Thymus (tissue), 11 donors: ENCODE measurements around the gene DRAXIN. TPM values are rescaled to one million over a fixed set of nuclear protein-coding genes. Genes with fewer than 3 reads are reported as not detected.

ENCODE experiments used
- DNase-seq, 9 donors: peaks; one replicate each; pipeline ENCODE4 v3.0.0-alpha.2; 2013; ENCODE audit warnings: low spot score in 9 of 9, low read depth in 6 of 9, missing footprints in 1 of 9
- H3K27ac ChIP-seq, 2 donors: one replicate each; pipeline ENCODE4 v1.5.1; 2013; ENCODE audit warnings: control low read depth in 1 of 2, low read depth in 1 of 2, low read length in 1 of 2, mild to moderate bottlenecking in 1 of 2, moderate library complexity in 1 of 2
- H3K27me3 ChIP-seq, 2 donors: one replicate each; pipeline ENCODE4 v1.5.1; 2013; ENCODE audit warnings: low read length in 1 of 2; ENCODE audit not compliant: control insufficient read depth in 2 of 2, insufficient read depth in 1 of 2
- H3K36me3 ChIP-seq, 2 donors: one replicate each; pipeline ENCODE4 v1.5.1; 2013; ENCODE audit warnings: low read length in 1 of 2, mild to moderate bottlenecking in 1 of 2, moderate library complexity in 1 of 2; ENCODE audit not compliant: control insufficient read depth in 2 of 2, insufficient read depth in 2 of 2
- H3K4me1 ChIP-seq, 2 donors: one replicate each; pipeline ENCODE4 v1.5.1; 2013; ENCODE audit warnings: low read length in 2 of 2; ENCODE audit not compliant: control insufficient read depth in 2 of 2, insufficient read depth in 2 of 2
- H3K4me3 ChIP-seq, 2 donors: one replicate each; pipeline ENCODE4 v1.5.1; 2013; ENCODE audit warnings: low read length in 2 of 2, control low read depth in 1 of 2, mild to moderate bottlenecking in 1 of 2
- H3K9me3 ChIP-seq, 2 donors: one replicate each; pipeline ENCODE4 v1.5.1; 2013; ENCODE audit warnings: low read length in 1 of 2, mild to moderate bottlenecking in 1 of 2; ENCODE audit not compliant: control insufficient read depth in 2 of 2, insufficient read depth in 1 of 2
- WGBS: extraction: QIAGEN DNeasy Blood & Tissue Kit; methylation state at CpG from one replicate; pipeline ENCODE4 v1.1.7; 2013; 5-methylcytosine and 5-hydroxymethylcytosine counted together
- polyA plus RNA-seq: library from polyadenylated mRNA; stranded (reverse); fragments of 200-250 nt; gene quantifications from one replicate; pipeline ENCODE4 v1.2.3, GENCODE V29; 2013
- total RNA-seq: library from RNA; stranded (reverse); fragments of 120-200 nt; gene quantifications from one replicate; pipeline ENCODE4 v1.2.4, GENCODE V29; 2013
- donor health status: healthy.

DRAXIN gene
- total and polyA plus RNA-seq, 2 donors = 0.14 TPM

- peaks cover 5% of the 10 kb centered on the region in 2 donors for H3K4me1 ChIP-seq
- H3K9me3 ChIP-seq = no peaks in the 10 kb centered on the region
- 96% methylated on average over 6 of the region's 6 CpGs for WGBS
- no peak overlapping the region for H3K4me3 ChIP-seq
- peaks cover 29 to 68% of the 10 kb centered on the region in 2 donors for H3K27me3 ChIP-seq
- DNase-seq = no peak
- H3K27ac ChIP-seq = no peak overlapping the region
- no peaks in the 10 kb centered on the region for H3K36me3 ChIP-seq
Measured at GRCh38 chr1:11648039-11648438, 43.5 kb upstream of the DRAXIN start.

- no peak for DNase-seq
- 27% methylated on average over 30 of the region's 30 CpGs for WGBS
- no peaks in the 10 kb centered on the region for H3K9me3 ChIP-seq
- H3K27me3 ChIP-seq = peaks cover 36 to 75% of the 10 kb centered on the region in 2 donors
- no peak overlapping the region for H3K4me3 ChIP-seq
- no peak overlapping the region for H3K27ac ChIP-seq
- peaks cover 5% of the 10 kb centered on the region in 2 donors for H3K4me1 ChIP-seq
- no peaks in the 10 kb centered on the region for H3K36me3 ChIP-seq
Measured at GRCh38 chr1:11648732-11649158, 42.8 kb upstream of the DRAXIN start.

- no peaks in the 10 kb centered on the region for H3K9me3 ChIP-seq
- 33% methylated on average over 9 of the region's 9 CpGs for WGBS
- H3K27ac ChIP-seq = no peak overlapping the region
- H3K36me3 ChIP-seq = no peaks in the 10 kb centered on the region
- no peak overlapping the region for H3K4me3 ChIP-seq
- peaks cover 40 to 80% of the 10 kb centered on the region in 2 donors for H3K27me3 ChIP-seq
- H3K4me1 ChIP-seq = peaks cover 5% of the 10 kb centered on the region in 2 donors
- no peak for DNase-seq
Measured at GRCh38 chr1:11649237-11649623, 42.3 kb upstream of the DRAXIN start.

- no peak for DNase-seq
- no peak overlapping the region for H3K27ac ChIP-seq
- no peak overlapping the region for H3K4me3 ChIP-seq
- no peaks in the 10 kb centered on the region for H3K36me3 ChIP-seq
- no peaks in the 10 kb centered on the region for H3K9me3 ChIP-seq
- 47% methylated on average over 21 of the region's 21 CpGs for WGBS
- H3K4me1 ChIP-seq = peaks cover 5% of the 10 kb centered on the region in 2 donors
- peaks cover 45 to 84% of the 10 kb centered on the region in 2 donors for H3K27me3 ChIP-seq
Measured at GRCh38 chr1:11649624-11650330, 41.7 kb upstream of the DRAXIN start.

- WGBS = 22% methylated on average over 47 of the region's 47 CpGs
- Histone ChIP-seq H3K4me3 (no peak overlapping the region), H3K4me1 (peaks cover 8 to 9% of the 10 kb centered on the region in 2 donors), H3K36me3 (no peaks in the 10 kb centered on the region), H3K27me3 (peaks cover 47 to 90% of the 10 kb centered on the region in 2 donors), H3K27ac (no peak overlapping the region), H3K9me3 (no peaks in the 10 kb centered on the region)
- DNase-seq = peak in 4 of 9 donors; percentile 34 to 71 (median 58)
Measured at GRCh38 chr1:11650331-11650991, 41.0 kb upstream of the DRAXIN start.

GRCh38 chr1:11651017-11651416 is 40.5 kb upstream of the DRAXIN start:
- H3K4me3 ChIP-seq = no peak overlapping the region
- WGBS = 98% methylated on average over 4 of the region's 4 CpGs
- no peak for DNase-seq
- peaks cover 12 to 13% of the 10 kb centered on the region in 2 donors for H3K4me1 ChIP-seq
- peaks cover 47 to 96% of the 10 kb centered on the region in 2 donors for H3K27me3 ChIP-seq
- H3K36me3 ChIP-seq = no peaks in the 10 kb centered on the region
- H3K9me3 ChIP-seq = no peaks in the 10 kb centered on the region
- no peak overlapping the region for H3K27ac ChIP-seq

- 99% methylated on average over 11 of the region's 11 CpGs for WGBS
- no peaks in the 10 kb centered on the region for H3K36me3 ChIP-seq
- peaks cover 12 to 13% of the 10 kb centered on the region in 2 donors for H3K4me1 ChIP-seq
- H3K9me3 ChIP-seq = no peaks in the 10 kb centered on the region
- peaks cover 47 to 87% of the 10 kb centered on the region in 2 donors for H3K27me3 ChIP-seq
- DNase-seq = no peak
- no peak overlapping the region for H3K27ac ChIP-seq
- H3K4me3 ChIP-seq = no peak overlapping the region
Measured at GRCh38 chr1:11652203-11652780, 39.2 kb upstream of the DRAXIN start.

- 87% methylated on average over 17 of the region's 17 CpGs for WGBS
Measured at GRCh38 chr1:11653101-11653860, 38.2 kb upstream of the DRAXIN start.

More at GRCh38 chr1:11653101-11653860, 38.2 kb upstream of the DRAXIN start:
- no peaks in the 10 kb centered on the region for H3K9me3 ChIP-seq
- peak overlapping the region in 1 of 2 donors; percentile 68 for H3K4me3 ChIP-seq
- H3K27ac ChIP-seq = peak overlapping the region in 1 of 2 donors; percentile 43
- peaks cover 12 to 13% of the 10 kb centered on the region in 2 donors for H3K4me1 ChIP-seq
- H3K27me3 ChIP-seq = peaks cover 47 to 77% of the 10 kb centered on the region in 2 donors
- peaks cover 0 to 3% of the 10 kb centered on the region in 2 donors for H3K36me3 ChIP-seq
- DNase-seq = no peak
